GM23338 (cell line): Measurements from ENCODE around the gene LIFR. TPM values are rescaled to one million over a fixed set of nuclear protein-coding genes. Genes with fewer than 3 reads are reported as not detected.

ENCODE experiments used
- ATAC-seq: fragments of 200-7000 bp; cut with Tn5 transposase; 3 replicates; pipeline ENCODE4 v1.9.1; 2020
- DNase-seq: peaks from one replicate; pipeline ENCODE4 v3.0.0-alpha.2; 2015; ENCODE audit warnings: low spot score
- H2AFZ ChIP-seq: fragments of 200-600 bp; sonication (generic); 2 replicates; pipeline ENCODE4 v1.8.0; 2016; ENCODE audit warnings: antibody characterized with exemption, mild to moderate bottlenecking, moderate library complexity
- H3F3A ChIP-seq: fragments of 200-600 bp; sonication (generic); replicated peaks from 2 replicates; pipeline ENCODE4 v1.8.0; 2017; ENCODE audit warnings: antibody characterized with exemption, mixed run types, low read depth
- H3K27ac ChIP-seq: fragments of 200-600 bp; sonication (generic); 2 replicates; pipeline ENCODE4 v1.6.1; 2016; ENCODE audit warnings: low read depth
- H3K27me3 ChIP-seq: fragments of 200-600 bp; sonication (generic); 2 replicates; pipeline ENCODE4 v1.8.0; 2016; ENCODE audit warnings: mild to moderate bottlenecking, mixed run types, moderate library complexity; ENCODE audit not compliant: insufficient read depth
- H3K36me3 ChIP-seq: fragments of 200-600 bp; sonication (generic); 2 replicates; pipeline ENCODE4 v1.8.0; 2016; ENCODE audit warnings: mild to moderate bottlenecking; ENCODE audit not compliant: insufficient read depth
- H3K4me1 ChIP-seq: fragments of 200-600 bp; sonication (generic); 2 replicates; pipeline ENCODE4 v1.8.0; 2016; ENCODE audit warnings: mild to moderate bottlenecking, moderate library complexity; ENCODE audit not compliant: insufficient read depth
- H3K4me2 ChIP-seq: fragments of 200-600 bp; sonication (generic); 2 replicates; pipeline ENCODE4 v1.7.1; 2017; ENCODE audit warnings: mixed run types
- H3K4me3 ChIP-seq: fragments of 200-600 bp; sonication (generic); 2 replicates; pipeline ENCODE4 v1.6.1; 2016; ENCODE audit warnings: mixed run types
- H3K79me2 ChIP-seq: fragments of 200-600 bp; sonication (generic); replicated peaks from 2 replicates; pipeline ENCODE4 v1.8.0; 2017; ENCODE audit warnings: mild to moderate bottlenecking; ENCODE audit not compliant: insufficient read depth
- H3K9me2 ChIP-seq: fragments of 200-600 bp; sonication (generic); 2 replicates; pipeline ENCODE4 v1.8.0; 2017; ENCODE audit not compliant: insufficient read depth
- H4K20me1 ChIP-seq: fragments of 200-600 bp; sonication (generic); replicated peaks from 2 replicates; pipeline ENCODE4 v1.8.0; 2017; ENCODE audit warnings: mild to moderate bottlenecking; ENCODE audit not compliant: insufficient read depth
- H3K27ac Mint-ChIP-seq: 2 replicates; pipeline ENCODE4 v1.8.0; 2020; ENCODE audit warnings: inconsistent platforms, mild to moderate bottlenecking, moderate library complexity, mixed read lengths
- H3K27me3 Mint-ChIP-seq: 3 replicates; pipeline ENCODE4 v1.8.0; 2022; ENCODE audit warnings: low read depth, mild to moderate bottlenecking, moderate library complexity, mixed read lengths, inconsistent platforms; ENCODE audit not compliant: insufficient read depth, poor library complexity
- H3K36me3 Mint-ChIP-seq: 3 replicates; pipeline ENCODE4 v1.8.0; 2021; ENCODE audit warnings: low read depth, mild to moderate bottlenecking, inconsistent platforms, moderate library complexity, mixed read lengths
- H3K4me1 Mint-ChIP-seq: 3 replicates; pipeline ENCODE4 v1.8.0; 2020; ENCODE audit warnings: mild to moderate bottlenecking, inconsistent platforms, mixed read lengths
- H3K4me3 Mint-ChIP-seq: 3 replicates; pipeline ENCODE4 v1.8.0; 2021; ENCODE audit warnings: moderate library complexity, mild to moderate bottlenecking, inconsistent platforms, mixed read lengths
- H3K9me3 Mint-ChIP-seq: 3 replicates; pipeline ENCODE4 v1.8.0; 2020; ENCODE audit warnings: moderate library complexity, mild to moderate bottlenecking, inconsistent platforms, mixed read lengths
- CREB1 ChIP-seq: fragments of 250-450 bp; sonication (Bioruptor Pico); IDR thresholded peaks from 2 replicates; pipeline ENCODE4 v1.5.0; 2020; ENCODE audit warnings: low read depth, mild to moderate bottlenecking, moderate library complexity
- EZH2 ChIP-seq: fragments of 200-600 bp; sonication (generic); IDR thresholded peaks from one replicate; pipeline ENCODE4 v1.8.0; 2017; ENCODE audit warnings: antibody characterized with exemption, mild to moderate bottlenecking, low read depth; ENCODE audit not compliant: unreplicated experiment
- EZH2phosphoT487 ChIP-seq: fragments of 200-600 bp; sonication (generic); IDR thresholded peaks from one replicate; pipeline ENCODE4 v1.8.1; 2018; ENCODE audit warnings: antibody characterized with exemption; ENCODE audit not compliant: unreplicated experiment
- JUNB ChIP-seq: IDR thresholded peaks from one replicate; pipeline ENCODE4 v1.6.1; 2016; ENCODE audit warnings: antibody characterized with exemption; ENCODE audit not compliant: unreplicated experiment
- NANOG ChIP-seq: IDR thresholded peaks from 2 replicates; pipeline ENCODE4 v1.6.1; 2016; ENCODE audit warnings: antibody characterized with exemption, borderline replicate concordance
- POLR2AphosphoS5 ChIP-seq: IDR thresholded peaks from 2 replicates; pipeline ENCODE4 v1.6.1; 2016; ENCODE audit warnings: antibody characterized with exemption, low read depth
- STAT1 ChIP-seq: IDR thresholded peaks from one replicate; pipeline ENCODE4 v1.6.1; 2016; ENCODE audit warnings: antibody characterized with exemption; ENCODE audit not compliant: unreplicated experiment
- ZNF114 ChIP-seq: fragments of 250-450 bp; sonication (Bioruptor Pico); IDR thresholded peaks from 2 replicates; pipeline ENCODE4 v1.5.0; 2020; ENCODE audit warnings: mild to moderate bottlenecking, moderate library complexity
- ZNF331 ChIP-seq: fragments of 250-450 bp; sonication (Bioruptor Pico); IDR thresholded peaks from 2 replicates; pipeline ENCODE4 v1.5.0; 2020; ENCODE audit warnings: low read depth, mild to moderate bottlenecking, moderate library complexity
- polyA plus RNA-seq: library from polyadenylated mRNA; unstranded; fragments of >200 nt; fragmentation: Nextera tagmentation; extraction: Ambion mirVana; gene quantifications from 2 replicates; pipeline ENCODE4 v1.2.1, GENCODE V29; 2016
- total RNA-seq: library from RNA; depleted of rRNA; stranded (reverse); fragments of >200 nt; shearing (Covaris generic); gene quantifications from 2 replicates; pipeline ENCODE4 v1.2.3, GENCODE V29; 2014
- TF ChIP-seq, protein P1 (sequence below), 2 experiments: fragments of 200-600 bp in 1 of 2; sonication (generic) in 1 of 2; conservative IDR thresholded peaks; 2 replicates each; pipeline versions ENCODE4 v1.5.1 to v1.6.1; 2016 to 2017; ENCODE audit warnings: antibody characterized with exemption in 2 of 2, low read depth in 2 of 2, mild to moderate bottlenecking in 2 of 2, moderate library complexity in 1 of 2
- TF ChIP-seq, protein P2 (sequence below): fragments of 250-450 bp; sonication (Bioruptor Pico); IDR thresholded peaks from 2 replicates; pipeline ENCODE4 v1.5.0; 2020; ENCODE audit warnings: mild to moderate bottlenecking, moderate library complexity
- TF ChIP-seq, protein P3 (sequence below): IDR thresholded peaks from 2 replicates; pipeline ENCODE4 v1.6.1; 2016; ENCODE audit warnings: antibody characterized with exemption

The LIFR gene
- total and polyA plus RNA-seq, 2 experiments from 2014 or later = 11.0 to 25.2 TPM

- TF ChIP-seq EZH2 = no peak
- TF ChIP-seq JUNB = no peak
- no peak for TF ChIP-seq POLR2AphosphoS5
- TF ChIP-seq NANOG = no peak
- TF ChIP-seq CREB1 (CRISPR knock-in tag) = no peak
Measured at GRCh38 chr5:38455796-38456330, 100.6 kb downstream of the LIFR start (continued).

- H3K79me2 ChIP-seq = no peaks in the 10 kb centered on the region
- no peak overlapping the region for H3K4me3 Mint-ChIP-seq
- no peaks in the 10 kb centered on the region for H3F3A ChIP-seq
- H4K20me1 ChIP-seq = no peaks in the 10 kb centered on the region
- H3K4me3 ChIP-seq = no peak overlapping the region
- no peaks in the 10 kb centered on the region for H3K36me3 Mint-ChIP-seq
- H3K27me3 Mint-ChIP-seq = peaks cover 7% of the 10 kb centered on the region
- no peaks in the 10 kb centered on the region for H3K9me3 Mint-ChIP-seq
- H2AFZ ChIP-seq = no peak overlapping the region
- no peak for DNase-seq
- no peaks in the 10 kb centered on the region for H3K4me1 ChIP-seq
- H3K9me2 ChIP-seq = peaks cover under 1% of the 10 kb centered on the region; the same call in 1 of the 2 replicates
- TF ChIP-seq STAT1 (no peak), ZNF114 (CRISPR knock-in tag) (no peak), JUNB (no peak), EZH2phosphoT487 (no peak), CREB1 (CRISPR knock-in tag) (no peak), NANOG (no peak)
- TF ChIP-seq, protein P1, sequence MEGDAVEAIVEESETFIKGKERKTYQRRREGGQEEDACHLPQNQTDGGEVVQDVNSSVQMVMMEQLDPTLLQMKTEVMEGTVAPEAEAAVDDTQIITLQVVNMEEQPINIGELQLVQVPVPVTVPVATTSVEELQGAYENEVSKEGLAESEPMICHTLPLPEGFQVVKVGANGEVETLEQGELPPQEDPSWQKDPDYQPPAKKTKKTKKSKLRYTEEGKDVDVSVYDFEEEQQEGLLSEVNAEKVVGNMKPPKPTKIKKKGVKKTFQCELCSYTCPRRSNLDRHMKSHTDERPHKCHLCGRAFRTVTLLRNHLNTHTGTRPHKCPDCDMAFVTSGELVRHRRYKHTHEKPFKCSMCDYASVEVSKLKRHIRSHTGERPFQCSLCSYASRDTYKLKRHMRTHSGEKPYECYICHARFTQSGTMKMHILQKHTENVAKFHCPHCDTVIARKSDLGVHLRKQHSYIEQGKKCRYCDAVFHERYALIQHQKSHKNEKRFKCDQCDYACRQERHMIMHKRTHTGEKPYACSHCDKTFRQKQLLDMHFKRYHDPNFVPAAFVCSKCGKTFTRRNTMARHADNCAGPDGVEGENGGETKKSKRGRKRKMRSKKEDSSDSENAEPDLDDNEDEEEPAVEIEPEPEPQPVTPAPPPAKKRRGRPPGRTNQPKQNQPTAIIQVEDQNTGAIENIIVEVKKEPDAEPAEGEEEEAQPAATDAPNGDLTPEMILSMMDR (conservative IDR thresholded peaks at IDR 0.05; ENCODE audit: low read depth in 2 of 2) = no peak
- H3K4me2 ChIP-seq = no peak overlapping the region
- no peak overlapping the region for H3K27ac ChIP-seq
- H3K4me1 Mint-ChIP-seq = no peaks in the 10 kb centered on the region
- H3K27me3 ChIP-seq = no peaks in the 10 kb centered on the region
- ATAC-seq = no peak
- H3K27ac Mint-ChIP-seq = no peak overlapping the region
- H3K36me3 ChIP-seq = no peaks in the 10 kb centered on the region
Measured at GRCh38 chr5:38453921-38454320, 102.5 kb downstream of the LIFR start.

DNA sequence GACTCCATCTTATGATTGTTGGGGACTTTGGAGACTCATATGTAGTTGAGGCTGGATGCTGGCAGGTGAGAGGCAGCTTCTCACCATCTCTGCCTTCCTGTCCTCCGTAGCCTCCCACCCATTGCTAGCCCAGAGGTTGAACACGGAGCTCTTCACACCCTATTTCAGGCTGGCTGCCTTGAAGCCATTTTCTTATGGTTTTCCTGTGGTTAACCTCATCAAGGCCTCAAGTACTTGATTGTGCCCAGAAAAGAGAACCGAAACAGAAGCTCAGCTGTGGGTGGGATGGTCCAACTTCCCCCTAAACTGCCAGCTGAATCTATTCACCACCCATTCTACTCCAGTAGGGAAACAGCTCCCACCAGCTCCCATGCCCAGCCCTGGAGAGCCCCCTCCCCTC, 102.9 kb downstream of the LIFR start:
- no peaks in the 10 kb centered on the region for H3F3A ChIP-seq
- no peak for DNase-seq
- H3K4me2 ChIP-seq = no peak overlapping the region
- no peaks in the 10 kb centered on the region for H3K79me2 ChIP-seq
- H3K4me1 ChIP-seq = no peaks in the 10 kb centered on the region
- no peak for ATAC-seq
- no peak overlapping the region for H3K4me3 ChIP-seq
- no peak overlapping the region for H3K27ac Mint-ChIP-seq
- H4K20me1 ChIP-seq = no peaks in the 10 kb centered on the region
- H3K9me3 Mint-ChIP-seq = no peaks in the 10 kb centered on the region
- H3K27me3 Mint-ChIP-seq = peaks cover 7% of the 10 kb centered on the region
- no peaks in the 10 kb centered on the region for H3K27me3 ChIP-seq
- H3K4me1 Mint-ChIP-seq = no peaks in the 10 kb centered on the region
- no peak overlapping the region for H3K4me3 Mint-ChIP-seq
- H3K36me3 ChIP-seq = no peaks in the 10 kb centered on the region
- H2AFZ ChIP-seq = no peak overlapping the region
- no peaks in the 10 kb centered on the region for H3K36me3 Mint-ChIP-seq
- H3K9me2 ChIP-seq = no peaks in the 10 kb centered on the region
- H3K27ac ChIP-seq = no peak overlapping the region
- TF ChIP-seq EZH2phosphoT487 (no peak), ZNF331 (CRISPR knock-in tag) (no peak), ZNF114 (CRISPR knock-in tag) (no peak), JUNB (no peak)
- TF ChIP-seq, protein P2, sequence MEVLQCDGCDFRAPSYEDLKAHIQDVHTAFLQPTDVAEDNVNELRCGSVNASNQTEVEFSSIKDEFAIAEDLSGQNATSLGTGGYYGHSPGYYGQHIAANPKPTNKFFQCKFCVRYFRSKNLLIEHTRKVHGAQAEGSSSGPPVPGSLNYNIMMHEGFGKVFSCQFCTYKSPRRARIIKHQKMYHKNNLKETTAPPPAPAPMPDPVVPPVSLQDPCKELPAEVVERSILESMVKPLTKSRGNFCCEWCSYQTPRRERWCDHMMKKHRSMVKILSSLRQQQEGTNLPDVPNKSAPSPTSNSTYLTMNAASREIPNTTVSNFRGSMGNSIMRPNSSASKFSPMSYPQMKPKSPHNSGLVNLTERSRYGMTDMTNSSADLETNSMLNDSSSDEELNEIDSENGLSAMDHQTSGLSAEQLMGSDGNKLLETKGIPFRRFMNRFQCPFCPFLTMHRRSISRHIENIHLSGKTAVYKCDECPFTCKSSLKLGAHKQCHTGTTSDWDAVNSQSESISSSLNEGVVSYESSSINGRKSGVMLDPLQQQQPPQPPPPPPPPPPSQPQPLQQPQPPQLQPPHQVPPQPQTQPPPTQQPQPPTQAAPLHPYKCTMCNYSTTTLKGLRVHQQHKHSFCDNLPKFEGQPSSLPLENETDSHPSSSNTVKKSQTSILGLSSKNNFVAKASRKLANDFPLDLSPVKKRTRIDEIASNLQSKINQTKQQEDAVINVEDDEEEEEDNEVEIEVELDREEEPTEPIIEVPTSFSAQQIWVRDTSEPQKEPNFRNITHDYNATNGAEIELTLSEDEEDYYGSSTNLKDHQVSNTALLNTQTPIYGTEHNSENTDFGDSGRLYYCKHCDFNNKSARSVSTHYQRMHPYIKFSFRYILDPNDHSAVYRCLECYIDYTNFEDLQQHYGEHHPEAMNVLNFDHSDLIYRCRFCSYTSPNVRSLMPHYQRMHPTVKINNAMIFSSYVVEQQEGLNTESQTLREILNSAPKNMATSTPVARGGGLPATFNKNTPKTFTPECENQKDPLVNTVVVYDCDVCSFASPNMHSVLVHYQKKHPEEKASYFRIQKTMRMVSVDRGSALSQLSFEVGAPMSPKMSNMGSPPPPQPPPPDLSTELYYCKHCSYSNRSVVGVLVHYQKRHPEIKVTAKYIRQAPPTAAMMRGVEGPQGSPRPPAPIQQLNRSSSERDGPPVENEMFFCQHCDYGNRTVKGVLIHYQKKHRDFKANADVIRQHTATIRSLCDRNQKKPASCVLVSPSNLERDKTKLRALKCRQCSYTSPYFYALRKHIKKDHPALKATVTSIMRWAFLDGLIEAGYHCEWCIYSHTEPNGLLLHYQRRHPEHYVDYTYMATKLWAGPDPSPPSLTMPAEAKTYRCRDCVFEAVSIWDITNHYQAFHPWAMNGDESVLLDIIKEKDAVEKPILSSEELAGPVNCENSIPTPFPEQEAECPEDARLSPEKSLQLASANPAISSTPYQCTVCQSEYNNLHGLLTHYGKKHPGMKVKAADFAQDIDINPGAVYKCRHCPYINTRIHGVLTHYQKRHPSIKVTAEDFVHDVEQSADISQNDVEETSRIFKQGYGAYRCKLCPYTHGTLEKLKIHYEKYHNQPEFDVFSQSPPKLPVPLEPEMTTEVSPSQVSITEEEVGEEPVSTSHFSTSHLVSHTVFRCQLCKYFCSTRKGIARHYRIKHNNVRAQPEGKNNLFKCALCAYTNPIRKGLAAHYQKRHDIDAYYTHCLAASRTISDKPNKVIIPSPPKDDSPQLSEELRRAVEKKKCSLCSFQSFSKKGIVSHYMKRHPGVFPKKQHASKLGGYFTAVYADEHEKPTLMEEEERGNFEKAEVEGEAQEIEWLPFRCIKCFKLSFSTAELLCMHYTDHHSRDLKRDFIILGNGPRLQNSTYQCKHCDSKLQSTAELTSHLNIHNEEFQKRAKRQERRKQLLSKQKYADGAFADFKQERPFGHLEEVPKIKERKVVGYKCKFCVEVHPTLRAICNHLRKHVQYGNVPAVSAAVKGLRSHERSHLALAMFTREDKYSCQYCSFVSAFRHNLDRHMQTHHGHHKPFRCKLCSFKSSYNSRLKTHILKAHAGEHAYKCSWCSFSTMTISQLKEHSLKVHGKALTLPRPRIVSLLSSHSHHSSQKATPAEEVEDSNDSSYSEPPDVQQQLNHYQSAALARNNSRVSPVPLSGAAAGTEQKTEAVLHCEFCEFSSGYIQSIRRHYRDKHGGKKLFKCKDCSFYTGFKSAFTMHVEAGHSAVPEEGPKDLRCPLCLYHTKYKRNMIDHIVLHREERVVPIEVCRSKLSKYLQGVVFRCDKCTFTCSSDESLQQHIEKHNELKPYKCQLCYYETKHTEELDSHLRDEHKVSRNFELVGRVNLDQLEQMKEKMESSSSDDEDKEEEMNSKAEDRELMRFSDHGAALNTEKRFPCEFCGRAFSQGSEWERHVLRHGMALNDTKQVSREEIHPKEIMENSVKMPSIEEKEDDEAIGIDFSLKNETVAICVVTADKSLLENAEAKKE (CRISPR knock-in tag) = no peak
- TF ChIP-seq, protein P3, sequence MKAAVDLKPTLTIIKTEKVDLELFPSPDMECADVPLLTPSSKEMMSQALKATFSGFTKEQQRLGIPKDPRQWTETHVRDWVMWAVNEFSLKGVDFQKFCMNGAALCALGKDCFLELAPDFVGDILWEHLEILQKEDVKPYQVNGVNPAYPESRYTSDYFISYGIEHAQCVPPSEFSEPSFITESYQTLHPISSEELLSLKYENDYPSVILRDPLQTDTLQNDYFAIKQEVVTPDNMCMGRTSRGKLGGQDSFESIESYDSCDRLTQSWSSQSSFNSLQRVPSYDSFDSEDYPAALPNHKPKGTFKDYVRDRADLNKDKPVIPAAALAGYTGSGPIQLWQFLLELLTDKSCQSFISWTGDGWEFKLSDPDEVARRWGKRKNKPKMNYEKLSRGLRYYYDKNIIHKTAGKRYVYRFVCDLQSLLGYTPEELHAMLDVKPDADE = no peak
